A673 (cell line): ENCODE results near the gene DHRS11. TPM values are rescaled to one million over a fixed set of nuclear protein-coding genes. Genes with fewer than 3 reads are reported as not detected.

Experiments
- BruUV-seq: library from RNA; stranded (reverse); fragments of 400-500 nt; replicated peaks from 2 replicates; lab custom pipeline; 2021; lab: Mats Ljungman, UMichigan
- CTCF ChIA-PET: fragments of 300-600 bp; sonication (Branson Sonifier 250); formaldehyde crosslinking; loops from one replicate; lab custom pipeline; 2022; ENCODE audit warnings: antibody characterized with exemption; lab: Charles Lee
- POLR2A ChIA-PET: fragments of 300-600 bp; sonication (Branson Sonifier 250); formaldehyde crosslinking; loops from one replicate; lab custom pipeline; 2022; ENCODE audit warnings: antibody characterized with exemption; ENCODE audit not compliant: low non-redundant PET; lab: Charles Lee
- DNase-seq: peaks from one replicate; pipeline ENCODE4 v3.0.0-alpha.2; 2015; ENCODE audit warnings: low spot score
- H3K27ac ChIP-seq: fragments of 200-600 bp; sonication (generic); 2 replicates; pipeline ENCODE4 v1.5.1; 2016; ENCODE audit warnings: mixed run types, low read depth, mild to moderate bottlenecking, mixed read lengths, antibody characterized with exemption, low read length; ENCODE audit not compliant: poor library complexity, severe bottlenecking
- H3K27me3 ChIP-seq: fragments of 200-600 bp; sonication (generic); replicated peaks from 2 replicates; pipeline ENCODE4 v1.6.1; 2017; ENCODE audit warnings: mixed run types, low read depth, mild to moderate bottlenecking, mixed read lengths, antibody characterized with exemption, low read length; ENCODE audit not compliant: insufficient read depth, poor library complexity
- H3K36me3 ChIP-seq: fragments of 200-600 bp; sonication (generic); 2 replicates; pipeline ENCODE4 v1.6.1; 2016; ENCODE audit warnings: mixed run types, mild to moderate bottlenecking, mixed read lengths, antibody characterized with exemption, low read length; ENCODE audit not compliant: insufficient read depth, poor library complexity, severe bottlenecking
- H3K4me1 ChIP-seq: fragments of 200-600 bp; sonication (generic); 2 replicates; pipeline ENCODE4 v1.6.1; 2017; ENCODE audit warnings: mixed run types, mild to moderate bottlenecking, mixed read lengths, antibody characterized with exemption, low read length; ENCODE audit not compliant: insufficient read depth, poor library complexity, severe bottlenecking
- H3K4me3 ChIP-seq: fragments of 200-600 bp; sonication (generic); 2 replicates; pipeline ENCODE4 v1.5.1; 2016; ENCODE audit warnings: low read depth, mixed run types, mild to moderate bottlenecking, mixed read lengths, low read length; ENCODE audit not compliant: poor library complexity, severe bottlenecking
- H3K9me3 ChIP-seq: fragments of 200-600 bp; sonication (generic); 2 replicates; pipeline ENCODE4 v1.6.1; 2016; ENCODE audit warnings: mixed run types, low read depth, mild to moderate bottlenecking, mixed read lengths, antibody characterized with exemption, low read length; ENCODE audit not compliant: poor library complexity, severe bottlenecking
- EZH2 ChIP-seq: fragments of 200-600 bp; sonication (generic); IDR thresholded peaks from 2 replicates; pipeline ENCODE4 v1.6.1; 2017; ENCODE audit warnings: borderline replicate concordance, low read depth, mild to moderate bottlenecking, mixed read lengths, antibody characterized with exemption, low read length; ENCODE audit not compliant: poor library complexity, severe bottlenecking
- intact Hi-C: fragments of 100-400 bp; cut with micrococcal nuclease; formaldehyde crosslinking; loops from one replicate; pipeline ENCODE4 v1.10.0; 2022; ENCODE audit not compliant: unreplicated experiment
- total RNA-seq: library from RNA; stranded (reverse); gene quantifications from 2 replicates; pipeline ENCODE4 v1.2.3, GENCODE V29; 2021
- TF ChIP-seq, protein P1 (sequence below): fragments of 300-800, 200-600 bp; sonication (generic); conservative IDR thresholded peaks from 2 replicates; pipeline ENCODE4 v1.5.1; 2017; ENCODE audit warnings: low read depth, mild to moderate bottlenecking, antibody characterized with exemption, low read length, moderate library complexity, mixed read lengths

DHRS11 gene
- total RNA-seq, 1 experiment from 2014 or later = 5.3 TPM

- H3K27ac ChIP-seq = peak overlapping the region; percentile 82
- H3K27me3 ChIP-seq = no peaks in the 10 kb centered on the region
- POLR2A ChIA-PET = no interaction called here
- TF ChIP-seq, protein P1, sequence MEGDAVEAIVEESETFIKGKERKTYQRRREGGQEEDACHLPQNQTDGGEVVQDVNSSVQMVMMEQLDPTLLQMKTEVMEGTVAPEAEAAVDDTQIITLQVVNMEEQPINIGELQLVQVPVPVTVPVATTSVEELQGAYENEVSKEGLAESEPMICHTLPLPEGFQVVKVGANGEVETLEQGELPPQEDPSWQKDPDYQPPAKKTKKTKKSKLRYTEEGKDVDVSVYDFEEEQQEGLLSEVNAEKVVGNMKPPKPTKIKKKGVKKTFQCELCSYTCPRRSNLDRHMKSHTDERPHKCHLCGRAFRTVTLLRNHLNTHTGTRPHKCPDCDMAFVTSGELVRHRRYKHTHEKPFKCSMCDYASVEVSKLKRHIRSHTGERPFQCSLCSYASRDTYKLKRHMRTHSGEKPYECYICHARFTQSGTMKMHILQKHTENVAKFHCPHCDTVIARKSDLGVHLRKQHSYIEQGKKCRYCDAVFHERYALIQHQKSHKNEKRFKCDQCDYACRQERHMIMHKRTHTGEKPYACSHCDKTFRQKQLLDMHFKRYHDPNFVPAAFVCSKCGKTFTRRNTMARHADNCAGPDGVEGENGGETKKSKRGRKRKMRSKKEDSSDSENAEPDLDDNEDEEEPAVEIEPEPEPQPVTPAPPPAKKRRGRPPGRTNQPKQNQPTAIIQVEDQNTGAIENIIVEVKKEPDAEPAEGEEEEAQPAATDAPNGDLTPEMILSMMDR = no peak
- BruUV-seq = no TSS peak
- H3K4me3 ChIP-seq = peak overlapping the region; percentile 79
- no peaks in the 10 kb centered on the region for H3K36me3 ChIP-seq
- CTCF ChIA-PET = no interaction called here
- H3K4me1 ChIP-seq = peaks cover 6% of the 10 kb centered on the region
- intact Hi-C loops = no loop called here
- DNase-seq = peak; percentile 95
- no peaks in the 10 kb centered on the region for H3K9me3 ChIP-seq
Observed at GRCh38 chr17:36545465-36546417, 45.9 kb upstream of the DHRS11 start.

- intact Hi-C loops = no loop called here
- Histone ChIP-seq H3K36me3 (no peaks in the 10 kb centered on the region), H3K27ac (peak overlapping the region; percentile 82), H3K4me3 (peak overlapping the region; percentile 79), H3K9me3 (no peaks in the 10 kb centered on the region), H3K4me1 (peaks cover 6% of the 10 kb centered on the region), H3K27me3 (no peaks in the 10 kb centered on the region)
- DNase-seq = peak; percentile 12
- ChIA-PET CTCF (no interaction called here), POLR2A (no interaction called here)
- no TSS peak for BruUV-seq
- TF ChIP-seq EZH2 = no peak
- TF ChIP-seq, protein P1 = no peak
Observed at GRCh38 chr17:36546418-36547093, 45.1 kb upstream of the DHRS11 start.

DNA sequence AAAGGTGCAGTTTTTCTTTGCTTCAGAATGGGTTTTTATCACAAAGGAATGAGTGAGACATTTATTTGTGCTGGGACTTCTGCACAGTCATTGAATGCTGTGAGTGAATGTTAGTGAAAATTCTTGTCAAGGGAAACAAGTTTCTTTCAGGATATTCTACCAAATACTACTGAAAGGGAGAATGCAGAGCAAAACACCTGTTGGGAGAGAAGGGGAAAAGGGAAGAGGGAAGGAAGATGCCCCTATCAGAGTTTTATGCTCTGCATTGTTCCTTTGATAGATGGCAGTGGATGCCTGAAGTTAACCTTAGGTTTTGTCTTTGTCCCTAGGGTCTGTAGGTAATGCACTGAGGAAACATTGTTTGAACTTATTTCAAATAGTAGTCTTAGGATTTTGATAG, 43.9 kb upstream of the DHRS11 start:
- intact Hi-C loops = no loop called here
- Histone ChIP-seq H3K27ac (no peak overlapping the region), H3K27me3 (no peaks in the 10 kb centered on the region), H3K9me3 (no peaks in the 10 kb centered on the region), H3K4me3 (peak overlapping the region; percentile 79), H3K4me1 (peaks cover 6% of the 10 kb centered on the region), H3K36me3 (no peaks in the 10 kb centered on the region)
- ChIA-PET CTCF (no interaction called here), POLR2A (no interaction called here)
- BruUV-seq = no TSS peak
- TF ChIP-seq EZH2 = no peak
- TF ChIP-seq, protein P1 = no peak
- DNase-seq = no peak
